HepG2 (cell line): ENCODE data around the gene ATXN1L. TPM values are rescaled to one million over a fixed set of nuclear protein-coding genes. Genes with fewer than 3 reads are reported as not detected.
A peak's percentile ranks its signal among the peaks of the same experiment; 100 is the strongest.

Experiments used
- ERF ChIP-seq: IDR thresholded peaks from 2 replicates; pipeline ENCODE4 v1.6.1; 2018; ENCODE audit warnings: missing biosample characterization, missing genetic modification reagents
- ETV6 ChIP-seq: sonication (generic); formaldehyde crosslinking; conservative IDR thresholded peaks from 2 replicates; pipeline ENCODE4 v1.4.0; 2020; ENCODE audit warnings: missing genetic modification reagents
- KAT8 ChIP-seq: IDR thresholded peaks from 2 replicates; pipeline ENCODE4 v1.6.1; 2016; ENCODE audit warnings: missing genetic modification reagents, missing compliant biosample characterization
- MTF2 ChIP-seq: sonication (generic); formaldehyde crosslinking; IDR thresholded peaks from 2 replicates; pipeline ENCODE4 v1.5.0; 2020; ENCODE audit warnings: missing genetic modification reagents, borderline replicate concordance
- MYC ChIP-seq: sonication (generic); formaldehyde crosslinking; IDR thresholded peaks from 2 replicates; pipeline ENCODE4 v1.9.0; 2021; ENCODE audit warnings: missing genetic modification reagents, borderline replicate concordance
- PAWR ChIP-seq: sonication (generic); formaldehyde crosslinking; IDR thresholded peaks from 2 replicates; pipeline ENCODE4 v1.4.0; 2020; ENCODE audit warnings: missing genetic modification reagents, mild to moderate bottlenecking, borderline replicate concordance
- PRPF4 ChIP-seq: fragments of 200-400 bp; formaldehyde crosslinking; IDR thresholded peaks from 2 replicates; pipeline ENCODE4 v1.6.1; 2016; ENCODE audit warnings: low read length, low read depth; ENCODE audit not compliant: poor library complexity, severe bottlenecking
- RBM22 ChIP-seq: fragments of 200-400 bp; formaldehyde crosslinking; optimal IDR thresholded peaks from 2 replicates; pipeline ENCODE3; 2017; ENCODE audit warnings: mild to moderate bottlenecking, low read length, moderate library complexity
- THYN1 ChIP-seq: sonication (generic); formaldehyde crosslinking; IDR thresholded peaks from 2 replicates; pipeline ENCODE4 v1.8.1; 2023; ENCODE audit warnings: low read depth, mild to moderate bottlenecking, moderate library complexity, missing genetic modification reagents, borderline replicate concordance
- YEATS2 ChIP-seq: sonication (generic); formaldehyde crosslinking; IDR thresholded peaks from 2 replicates; pipeline ENCODE4 v1.4.0; 2020; ENCODE audit warnings: missing genetic modification reagents, borderline replicate concordance
- ZNF3 ChIP-seq: IDR thresholded peaks from 2 replicates; pipeline ENCODE4 v1.7.0; 2017; ENCODE audit warnings: inconsistent platforms
- polyA plus RNA-seq, 8 experiments: library from polyadenylated mRNA; depleted of rRNA in 3 of 8; stranded (reverse) in 7 of 8; unstranded in 1 of 8; fragments of >200 nt; fragmentation: Illumina TruSeq in 4 of 8; extraction: Trizol in 4 of 8; gene quantifications; 2 replicates each; pipeline versions ENCODE4 v1.2.1 to v1.2.3, GENCODE V29; 2011 to 2016; ENCODE audit warnings: low read depth in 4 of 8, missing spikeins in 1 of 8, mixed read lengths in 1 of 8; ENCODE audit not compliant: insufficient read depth in 1 of 8
- total RNA-seq, 5 experiments: library from RNA; depleted of rRNA; stranded (reverse); fragments of >200 nt; fragmentation: Illumina TruSeq; extraction: Trizol; gene quantifications; 2 replicates each; pipeline ENCODE4 v1.2.3, GENCODE V29; 2016; ENCODE audit warnings: low read depth in 1 of 5
- TF ChIP-seq, protein P1 (sequence below): sonication (generic); formaldehyde crosslinking; IDR thresholded peaks from 2 replicates; pipeline ENCODE4 v1.4.0; 2020; ENCODE audit warnings: mild to moderate bottlenecking, missing genetic modification reagents
- TF ChIP-seq, protein P2 (sequence below): sonication (generic); formaldehyde crosslinking; IDR thresholded peaks from 2 replicates; pipeline ENCODE4 v1.4.0; 2020; ENCODE audit warnings: missing genetic modification reagents, mild to moderate bottlenecking, borderline replicate concordance
- TF ChIP-seq, protein P3 (sequence below): IDR thresholded peaks from 2 replicates; pipeline ENCODE4 v1.6.1; 2016; ENCODE audit warnings: low read depth
- TF ChIP-seq, protein P4 (sequence below): sonication (generic); formaldehyde crosslinking; conservative IDR thresholded peaks from 2 replicates; pipeline ENCODE4 v1.4.0; 2020; ENCODE audit warnings: missing genetic modification reagents
- TF ChIP-seq, protein P5 (sequence below): sonication (generic); formaldehyde crosslinking; IDR thresholded peaks from 2 replicates; pipeline ENCODE4 v1.4.0; 2020; ENCODE audit warnings: missing genetic modification reagents, low read depth, mild to moderate bottlenecking, borderline replicate concordance
- TF ChIP-seq, protein P6 (sequence below): sonication (generic); formaldehyde crosslinking; IDR thresholded peaks from 2 replicates; pipeline ENCODE4 v1.5.1; 2020; ENCODE audit warnings: mild to moderate bottlenecking, missing genetic modification reagents, moderate library complexity

The ATXN1L gene
- total and polyA plus RNA-seq, 2 of the 13 experiments (the other 11 are each of a cell fraction or from before 2014, with no cell fraction given), result 20.0 to 22.4 TPM

DNA sequence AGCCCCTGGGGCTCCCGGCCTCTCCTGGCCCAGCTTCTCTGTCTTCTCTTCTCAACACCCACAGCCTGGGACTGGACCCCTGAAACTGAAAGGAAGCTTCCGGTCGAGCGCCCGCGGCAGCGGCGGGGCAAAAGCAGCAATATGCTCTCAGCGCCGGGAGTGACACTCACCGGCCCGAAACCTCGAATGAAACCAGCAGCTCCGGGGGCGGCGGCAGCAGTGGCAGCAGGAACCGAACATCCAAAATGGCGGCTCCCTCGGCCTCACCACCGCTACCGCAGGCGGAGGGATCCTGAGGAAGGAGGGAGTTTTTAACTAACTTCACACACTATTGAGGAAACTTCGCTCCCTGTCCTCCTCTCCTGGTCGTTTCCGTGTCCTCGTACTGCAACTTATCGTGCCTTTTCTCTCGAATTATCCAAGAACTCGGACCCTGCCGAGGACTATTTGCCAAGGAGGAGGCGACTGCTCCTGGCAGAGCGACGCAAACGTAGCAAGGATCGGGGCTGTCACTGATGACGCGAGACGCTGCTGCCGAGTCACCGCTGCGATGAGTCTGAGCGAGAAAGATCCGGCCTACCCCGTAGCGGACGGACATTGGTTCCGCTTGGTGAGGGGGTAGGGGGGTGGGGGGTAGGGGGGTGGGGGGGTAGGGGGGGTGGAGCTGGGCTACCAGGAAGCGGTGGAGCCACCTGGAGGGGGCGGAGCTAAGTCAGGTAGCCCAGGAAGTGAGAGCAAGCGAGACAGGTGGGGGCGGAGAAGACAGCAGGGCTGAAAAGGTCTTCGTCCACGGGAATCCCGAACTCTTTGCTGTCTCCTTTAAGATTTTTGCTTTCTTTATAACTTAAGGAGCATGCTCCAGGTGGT is 37.0 kb upstream of the ATXN1L start, which contains the start of gene AP1G1 (continued):
- TF ChIP-seq, protein P1, sequence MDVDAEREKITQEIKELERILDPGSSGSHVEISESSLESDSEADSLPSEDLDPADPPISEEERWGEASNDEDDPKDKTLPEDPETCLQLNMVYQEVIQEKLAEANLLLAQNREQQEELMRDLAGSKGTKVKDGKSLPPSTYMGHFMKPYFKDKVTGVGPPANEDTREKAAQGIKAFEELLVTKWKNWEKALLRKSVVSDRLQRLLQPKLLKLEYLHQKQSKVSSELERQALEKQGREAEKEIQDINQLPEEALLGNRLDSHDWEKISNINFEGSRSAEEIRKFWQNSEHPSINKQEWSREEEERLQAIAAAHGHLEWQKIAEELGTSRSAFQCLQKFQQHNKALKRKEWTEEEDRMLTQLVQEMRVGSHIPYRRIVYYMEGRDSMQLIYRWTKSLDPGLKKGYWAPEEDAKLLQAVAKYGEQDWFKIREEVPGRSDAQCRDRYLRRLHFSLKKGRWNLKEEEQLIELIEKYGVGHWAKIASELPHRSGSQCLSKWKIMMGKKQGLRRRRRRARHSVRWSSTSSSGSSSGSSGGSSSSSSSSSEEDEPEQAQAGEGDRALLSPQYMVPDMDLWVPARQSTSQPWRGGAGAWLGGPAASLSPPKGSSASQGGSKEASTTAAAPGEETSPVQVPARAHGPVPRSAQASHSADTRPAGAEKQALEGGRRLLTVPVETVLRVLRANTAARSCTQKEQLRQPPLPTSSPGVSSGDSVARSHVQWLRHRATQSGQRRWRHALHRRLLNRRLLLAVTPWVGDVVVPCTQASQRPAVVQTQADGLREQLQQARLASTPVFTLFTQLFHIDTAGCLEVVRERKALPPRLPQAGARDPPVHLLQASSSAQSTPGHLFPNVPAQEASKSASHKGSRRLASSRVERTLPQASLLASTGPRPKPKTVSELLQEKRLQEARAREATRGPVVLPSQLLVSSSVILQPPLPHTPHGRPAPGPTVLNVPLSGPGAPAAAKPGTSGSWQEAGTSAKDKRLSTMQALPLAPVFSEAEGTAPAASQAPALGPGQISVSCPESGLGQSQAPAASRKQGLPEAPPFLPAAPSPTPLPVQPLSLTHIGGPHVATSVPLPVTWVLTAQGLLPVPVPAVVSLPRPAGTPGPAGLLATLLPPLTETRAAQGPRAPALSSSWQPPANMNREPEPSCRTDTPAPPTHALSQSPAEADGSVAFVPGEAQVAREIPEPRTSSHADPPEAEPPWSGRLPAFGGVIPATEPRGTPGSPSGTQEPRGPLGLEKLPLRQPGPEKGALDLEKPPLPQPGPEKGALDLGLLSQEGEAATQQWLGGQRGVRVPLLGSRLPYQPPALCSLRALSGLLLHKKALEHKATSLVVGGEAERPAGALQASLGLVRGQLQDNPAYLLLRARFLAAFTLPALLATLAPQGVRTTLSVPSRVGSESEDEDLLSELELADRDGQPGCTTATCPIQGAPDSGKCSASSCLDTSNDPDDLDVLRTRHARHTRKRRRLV (CRISPR knock-in tag), result peak; percentile 56; the same call in 1 of the 2 replicates
- TF ChIP-seq ERF (CRISPR knock-in tag) (peak; percentile 84), THYN1 (CRISPR knock-in tag) (no peak), PRPF4 (peak; percentile 25), RBM22 (no peak), MTF2 (CRISPR knock-in tag) (0 out of 2 replicates have a peak, but pooled peaks have one; percentile 10), ETV6 (peak; percentile 90), MYC (peak; percentile 42; the same call in 1 of the 2 replicates), ZNF3 (CRISPR knock-in tag) (no peak; the same call in 1 of the 2 replicates), KAT8 (CRISPR knock-in tag) (peak; percentile 98), YEATS2 (peak; percentile 93), PAWR (CRISPR knock-in tag) (no peak)
- TF ChIP-seq, protein P2, sequence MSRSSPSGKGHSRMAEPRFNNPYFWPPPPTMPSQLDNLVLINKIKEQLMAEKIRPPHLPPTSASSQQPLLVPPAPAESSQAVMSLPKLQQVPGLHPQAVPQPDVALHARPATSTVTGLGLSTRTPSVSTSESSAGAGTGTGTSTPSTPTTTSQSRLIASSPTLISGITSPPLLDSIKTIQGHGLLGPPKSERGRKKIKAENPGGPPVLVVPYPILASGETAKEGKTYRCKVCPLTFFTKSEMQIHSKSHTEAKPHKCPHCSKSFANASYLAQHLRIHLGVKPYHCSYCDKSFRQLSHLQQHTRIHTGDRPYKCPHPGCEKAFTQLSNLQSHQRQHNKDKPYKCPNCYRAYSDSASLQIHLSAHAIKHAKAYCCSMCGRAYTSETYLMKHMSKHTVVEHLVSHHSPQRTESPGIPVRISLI (CRISPR knock-in tag), result peak; percentile 60; the same call in 1 of the 2 replicates
- TF ChIP-seq, protein P3, sequence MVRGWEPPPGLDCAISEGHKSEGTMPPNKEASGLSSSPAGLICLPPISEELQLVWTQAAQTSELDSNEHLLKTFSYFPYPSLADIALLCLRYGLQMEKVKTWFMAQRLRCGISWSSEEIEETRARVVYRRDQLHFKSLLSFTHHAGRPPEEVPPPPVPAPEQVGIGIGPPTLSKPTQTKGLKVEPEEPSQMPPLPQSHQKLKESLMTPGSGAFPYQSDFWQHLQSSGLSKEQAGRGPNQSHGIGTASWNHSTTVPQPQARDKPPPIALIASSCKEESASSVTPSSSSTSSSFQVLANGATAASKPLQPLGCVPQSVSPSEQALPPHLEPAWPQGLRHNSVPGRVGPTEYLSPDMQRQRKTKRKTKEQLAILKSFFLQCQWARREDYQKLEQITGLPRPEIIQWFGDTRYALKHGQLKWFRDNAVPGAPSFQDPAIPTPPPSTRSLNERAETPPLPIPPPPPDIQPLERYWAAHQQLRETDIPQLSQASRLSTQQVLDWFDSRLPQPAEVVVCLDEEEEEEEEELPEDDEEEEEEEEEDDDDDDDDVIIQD (CRISPR knock-in tag), result peak; percentile 81; the same call in 1 of the 2 replicates
- TF ChIP-seq, protein P4, sequence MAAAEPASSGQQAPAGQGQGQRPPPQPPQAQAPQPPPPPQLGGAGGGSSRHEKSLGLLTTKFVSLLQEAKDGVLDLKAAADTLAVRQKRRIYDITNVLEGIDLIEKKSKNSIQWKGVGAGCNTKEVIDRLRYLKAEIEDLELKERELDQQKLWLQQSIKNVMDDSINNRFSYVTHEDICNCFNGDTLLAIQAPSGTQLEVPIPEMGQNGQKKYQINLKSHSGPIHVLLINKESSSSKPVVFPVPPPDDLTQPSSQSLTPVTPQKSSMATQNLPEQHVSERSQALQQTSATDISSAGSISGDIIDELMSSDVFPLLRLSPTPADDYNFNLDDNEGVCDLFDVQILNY (CRISPR knock-in tag), result peak; percentile 70; the same call in 1 of the 2 replicates
- TF ChIP-seq, protein P5, sequence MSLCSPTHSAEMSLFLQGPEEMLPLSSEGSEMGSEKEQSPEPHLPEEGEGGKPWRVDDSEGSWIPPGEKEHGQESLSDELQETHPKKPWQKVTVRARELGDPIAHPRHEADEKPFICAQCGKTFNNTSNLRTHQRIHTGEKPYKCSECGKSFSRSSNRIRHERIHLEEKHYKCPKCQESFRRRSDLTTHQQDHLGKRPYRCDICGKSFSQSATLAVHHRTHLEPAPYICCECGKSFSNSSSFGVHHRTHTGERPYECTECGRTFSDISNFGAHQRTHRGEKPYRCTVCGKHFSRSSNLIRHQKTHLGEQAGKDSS, result peak; percentile 85
- TF ChIP-seq, protein P6, sequence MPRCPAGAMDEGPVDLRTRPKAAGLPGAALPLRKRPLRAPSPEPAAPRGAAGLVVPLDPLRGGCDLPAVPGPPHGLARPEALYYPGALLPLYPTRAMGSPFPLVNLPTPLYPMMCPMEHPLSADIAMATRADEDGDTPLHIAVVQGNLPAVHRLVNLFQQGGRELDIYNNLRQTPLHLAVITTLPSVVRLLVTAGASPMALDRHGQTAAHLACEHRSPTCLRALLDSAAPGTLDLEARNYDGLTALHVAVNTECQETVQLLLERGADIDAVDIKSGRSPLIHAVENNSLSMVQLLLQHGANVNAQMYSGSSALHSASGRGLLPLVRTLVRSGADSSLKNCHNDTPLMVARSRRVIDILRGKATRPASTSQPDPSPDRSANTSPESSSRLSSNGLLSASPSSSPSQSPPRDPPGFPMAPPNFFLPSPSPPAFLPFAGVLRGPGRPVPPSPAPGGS (CRISPR knock-in tag), result no peak; the same call in 1 of the 2 replicates
